Measurements from ENCODE around the gene PITPNC1. TPM values are rescaled to one million over a fixed set of nuclear protein-coding genes. Genes with fewer than 3 reads are reported as not detected.
"Not testable (repeated sequence)": the region's sequence is repeated elsewhere in the genome, so short reads cannot be mapped to it uniquely, and the experiment has no call there.

Gene PITPNC1
- total RNA-seq, 2 donors from 2014 or later = 26.2 to 33.7 TPM

DNA sequence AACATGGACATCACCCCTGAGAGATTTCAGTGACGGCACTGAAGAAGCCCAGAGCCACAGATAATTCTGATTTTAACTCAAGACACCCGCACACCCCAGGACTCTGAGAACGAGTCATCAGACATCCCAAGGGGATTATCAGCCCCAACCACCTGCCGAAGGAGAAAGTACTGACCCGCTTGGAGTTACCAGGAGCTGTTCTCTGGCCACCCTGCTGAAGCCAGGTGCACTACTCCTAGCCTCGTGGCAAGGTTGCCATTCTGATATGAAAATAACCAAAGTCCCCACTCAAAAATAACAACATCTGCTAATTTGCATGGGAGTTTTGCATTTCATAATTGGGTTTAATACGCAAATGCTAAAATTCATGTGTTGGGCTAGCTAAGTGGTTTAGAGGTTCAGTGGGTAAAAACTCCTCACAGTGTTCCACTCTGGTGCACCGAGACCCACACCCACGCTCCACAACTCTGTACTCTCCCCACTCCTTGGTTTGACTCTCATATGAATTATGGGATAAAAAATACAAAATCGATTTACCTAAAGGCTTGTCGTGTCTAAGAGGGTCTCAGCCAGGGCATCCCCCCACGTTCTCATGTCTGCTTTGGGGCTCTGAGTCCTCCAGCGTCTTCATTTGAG is 197.7 kb downstream of the PITPNC1 start:
- intact Hi-C loops (cut with DNase I) = loop anchor here in 1 of 2 donors (10.0 kb wide), 1 partner anchor 100 kb away; no protein-coding TSS in a partner anchor
- no peak for ATAC-seq
- DNase-seq = no peak

DNA sequence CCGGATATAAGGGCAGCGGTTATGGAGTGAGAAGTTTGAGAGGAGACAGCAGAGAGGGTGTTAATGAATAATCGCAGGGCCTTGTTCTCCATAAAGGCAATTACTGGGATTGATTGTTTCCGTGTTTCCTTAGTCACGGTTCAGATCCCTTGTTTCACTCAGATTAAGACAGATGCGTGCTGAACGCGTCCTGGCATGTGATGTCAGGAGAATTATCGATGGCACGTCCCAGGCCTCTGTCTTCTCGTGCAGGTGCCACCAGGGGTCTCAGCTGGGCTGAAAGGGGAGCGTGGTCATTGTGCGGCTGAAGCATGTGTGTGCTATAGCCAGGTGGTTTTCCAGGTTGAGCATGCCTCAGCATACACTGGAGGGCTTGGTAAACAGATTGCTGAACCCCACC is 198.2 kb downstream of the PITPNC1 start:
- DNase-seq (no peak), ATAC-seq (no peak)
- intact Hi-C loops (cut with DNase I) = loop anchor here in 1 of 2 donors (10.0 kb wide), 1 partner anchor 99 kb away; no protein-coding TSS in a partner anchor

DNA sequence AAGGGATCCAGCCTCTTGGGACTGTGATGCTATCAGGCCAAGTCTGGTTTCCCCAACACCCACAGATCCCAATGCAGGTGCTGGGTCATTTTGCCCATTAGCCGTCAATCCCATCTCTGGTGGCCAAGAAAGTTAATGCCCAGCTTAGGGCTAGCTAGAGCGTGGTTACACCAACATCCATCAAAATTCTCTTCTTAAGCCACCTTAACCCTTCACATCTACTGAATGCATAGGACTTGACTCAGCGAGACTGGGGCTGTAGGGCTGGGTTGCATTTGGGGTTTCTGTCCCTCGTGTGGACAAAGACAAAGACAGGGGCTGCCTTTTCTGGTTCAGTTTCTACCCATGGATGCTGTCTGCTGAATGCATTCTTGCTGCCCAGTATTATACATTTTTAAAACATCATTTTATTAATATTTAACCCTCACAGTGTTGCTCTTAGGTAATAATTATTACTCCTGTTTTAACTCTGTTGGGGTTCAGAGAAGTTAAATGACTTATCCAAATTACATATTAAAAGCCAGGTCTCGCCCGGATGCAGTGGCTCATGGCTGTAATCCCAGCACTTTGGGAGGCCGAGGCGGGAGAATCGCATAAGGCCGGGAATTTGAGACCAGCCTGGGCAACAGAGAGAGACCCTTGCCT is 199.5 kb downstream of the PITPNC1 start:
- DNase-seq = no peak
- no peak for ATAC-seq
- intact Hi-C loops (cut with DNase I) = loop anchor here in 1 of 2 donors (10.0 kb wide), 1 partner anchor 98 kb away; no protein-coding TSS in a partner anchor

DNA sequence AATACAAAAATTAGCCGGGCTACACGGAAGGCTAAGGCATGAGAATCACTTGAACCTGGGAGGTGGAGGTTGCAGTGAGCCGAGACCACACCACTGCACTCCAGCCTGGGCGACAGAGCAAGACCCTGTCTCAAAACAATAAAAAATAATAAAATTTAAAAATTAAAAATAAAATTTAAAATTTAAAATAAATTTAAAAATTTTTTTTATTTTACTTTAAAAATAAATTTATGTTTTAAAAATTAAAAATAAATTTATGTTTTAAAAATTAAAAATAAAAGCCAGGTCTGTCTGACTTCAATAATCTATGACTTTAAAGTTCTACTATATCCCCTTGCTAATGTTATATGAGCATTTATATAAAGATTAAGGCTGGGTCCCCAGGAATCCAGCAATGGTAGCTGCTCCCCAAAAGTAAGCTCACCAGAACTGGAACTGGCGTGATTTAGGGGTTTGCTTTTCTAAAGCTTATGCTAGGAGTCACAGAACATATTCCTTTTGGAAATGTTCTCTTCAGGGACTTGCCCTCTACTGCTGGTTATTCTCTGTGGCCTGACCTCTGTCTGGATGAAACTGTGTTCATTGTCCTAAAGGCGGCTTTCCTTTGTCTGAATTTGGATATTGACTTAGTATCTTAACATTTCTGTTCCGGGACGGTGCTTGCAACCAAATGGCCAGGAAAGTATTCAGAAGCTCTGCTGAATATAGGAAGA is 200.5 kb downstream of the PITPNC1 start:
- intact Hi-C loops (cut with DNase I) = loop anchor here in 1 of 2 donors (10.0 kb wide), 1 partner anchor 97 kb away; no protein-coding TSS in a partner anchor
- no peak for ATAC-seq
- no peak for DNase-seq

DNA sequence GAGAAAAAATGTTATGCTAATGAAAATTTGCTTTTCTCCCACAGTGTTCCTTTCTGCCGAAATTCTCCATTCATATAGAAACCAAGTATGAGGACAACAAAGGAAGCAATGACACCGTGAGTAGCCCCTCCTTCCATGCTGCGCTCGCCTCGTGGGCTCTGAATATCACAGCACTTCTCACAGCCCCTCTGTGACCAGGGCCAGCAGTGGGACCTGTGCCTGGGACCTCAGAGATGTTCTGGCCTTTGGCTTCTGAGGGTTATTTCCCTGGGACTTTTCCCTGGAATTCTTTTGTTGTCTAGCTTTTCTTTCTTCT is 201.0 kb downstream of the PITPNC1 start:
- DNase-seq (no peak), ATAC-seq (no peak)
- intact Hi-C loops (cut with DNase I) = loop anchor here in 1 of 2 donors (10.0 kb wide), 1 partner anchor 97 kb away; no protein-coding TSS in a partner anchor

DNA sequence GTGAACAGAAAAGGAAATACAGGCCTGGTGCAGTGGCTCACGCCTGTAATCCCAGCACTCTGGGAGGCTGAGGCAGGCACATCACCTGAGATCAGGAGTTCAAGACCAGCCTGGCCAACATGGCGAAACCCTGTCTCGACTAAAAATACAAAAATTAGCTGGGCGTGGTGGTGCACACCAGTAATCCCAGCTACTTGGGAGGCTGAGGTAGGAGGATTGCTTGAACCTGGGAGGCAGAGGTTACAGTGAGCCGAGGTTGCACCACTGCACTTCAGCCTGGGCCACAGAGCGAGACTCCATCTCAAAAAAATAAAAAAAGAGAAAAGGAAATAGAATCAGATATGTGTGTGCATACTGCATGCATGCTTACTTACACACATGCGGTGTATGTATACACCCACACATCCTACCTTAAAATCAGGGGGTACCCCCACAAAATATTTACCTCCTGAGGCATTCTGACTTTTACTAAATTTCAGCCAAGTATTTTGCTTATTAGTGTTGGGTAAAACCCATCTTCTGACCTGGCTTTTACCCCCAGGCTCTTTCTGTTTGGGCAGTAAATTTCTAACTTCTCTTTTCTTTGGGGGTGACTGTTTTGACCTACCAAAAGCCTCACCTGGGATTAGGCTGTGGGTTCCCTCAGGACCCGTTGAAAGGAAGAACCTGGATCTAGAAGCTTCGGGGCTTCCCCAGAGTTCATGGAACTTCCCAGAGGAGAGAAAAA is 201.8 kb downstream of the PITPNC1 start:
- intact Hi-C loops (cut with DNase I) = loop anchor here in 1 of 2 donors (10.0 kb wide), 1 partner anchor 96 kb away; no protein-coding TSS in a partner anchor
- not testable (repeated sequence) for DNase-seq, ATAC-seq

DNA sequence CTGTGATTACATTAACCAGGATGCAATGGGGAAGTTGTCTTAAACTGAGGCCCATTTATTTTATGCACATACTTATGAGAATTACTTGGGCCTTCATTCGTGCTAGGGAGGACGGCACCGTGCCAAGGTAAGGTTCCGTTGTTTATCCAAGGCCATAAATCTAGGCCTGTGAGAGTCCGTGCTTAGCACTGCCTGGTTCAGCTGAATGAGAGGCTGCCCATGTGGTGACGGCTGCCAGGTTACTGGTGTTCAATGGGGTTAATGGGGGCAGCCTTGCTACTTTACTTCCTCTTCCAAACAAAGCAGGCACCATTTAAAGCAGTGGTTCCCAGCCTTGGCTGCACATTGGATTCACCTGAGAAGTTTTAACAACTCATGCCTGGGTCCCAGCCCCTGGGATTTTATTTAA is 205.6 kb downstream of the PITPNC1 start:
- DNase-seq = no peak
- intact Hi-C loops (cut with DNase I) = no loop called here
- ATAC-seq = peak in 1 of 2 donors; percentile 76

DNA sequence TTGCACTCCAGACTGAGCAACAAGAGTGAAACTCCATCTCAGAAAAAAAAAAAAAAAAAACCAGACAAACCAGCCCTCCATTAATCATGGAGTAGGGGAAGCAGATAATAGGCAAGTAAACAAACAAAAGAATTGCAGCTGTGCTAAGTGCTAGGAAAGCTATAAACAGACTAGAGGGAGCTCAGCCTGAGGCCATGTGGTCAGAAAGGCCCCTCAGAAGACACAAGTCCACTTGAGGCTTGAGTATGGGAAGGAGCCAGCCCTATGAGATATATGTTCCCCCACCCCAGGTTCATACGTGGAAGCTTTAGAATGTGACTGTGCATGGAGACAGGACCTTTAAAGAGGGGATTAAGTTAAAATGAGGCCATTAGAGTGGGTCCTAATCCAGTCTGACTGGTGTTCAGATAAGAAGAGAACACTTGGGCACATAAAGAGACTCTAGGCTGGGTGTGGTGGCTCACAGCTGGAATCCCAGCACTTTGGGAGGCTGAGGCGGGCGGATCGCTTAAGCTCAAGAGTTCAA is 208.1 kb downstream of the PITPNC1 start:
- ATAC-seq = no peak
- intact Hi-C loops (cut with DNase I) = no loop called here
- DNase-seq = no peak

DNA sequence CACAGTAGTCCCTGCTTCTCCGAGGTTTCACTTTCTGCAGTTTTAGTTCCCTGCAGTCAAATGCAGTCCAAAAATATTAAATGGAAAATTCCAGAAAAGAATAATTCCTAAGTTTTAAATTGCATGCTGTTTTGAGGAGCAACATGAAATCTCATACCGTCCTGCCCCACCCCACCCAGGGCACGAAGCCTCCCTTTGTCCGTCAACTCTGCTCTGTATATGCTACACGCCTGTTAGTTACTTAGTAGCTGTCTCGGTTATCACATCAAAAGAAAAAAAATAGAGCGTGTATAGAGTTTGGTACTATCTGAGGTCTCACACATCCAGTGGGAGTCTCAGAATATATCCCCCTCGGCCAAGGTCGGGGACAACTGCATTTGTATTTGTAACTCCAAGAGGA is 211.2 kb downstream of the PITPNC1 start:
- DNase-seq = no peak
- peak in 1 of 2 donors; percentile 42 for ATAC-seq
- intact Hi-C loops (cut with DNase I) = no loop called here

DNA sequence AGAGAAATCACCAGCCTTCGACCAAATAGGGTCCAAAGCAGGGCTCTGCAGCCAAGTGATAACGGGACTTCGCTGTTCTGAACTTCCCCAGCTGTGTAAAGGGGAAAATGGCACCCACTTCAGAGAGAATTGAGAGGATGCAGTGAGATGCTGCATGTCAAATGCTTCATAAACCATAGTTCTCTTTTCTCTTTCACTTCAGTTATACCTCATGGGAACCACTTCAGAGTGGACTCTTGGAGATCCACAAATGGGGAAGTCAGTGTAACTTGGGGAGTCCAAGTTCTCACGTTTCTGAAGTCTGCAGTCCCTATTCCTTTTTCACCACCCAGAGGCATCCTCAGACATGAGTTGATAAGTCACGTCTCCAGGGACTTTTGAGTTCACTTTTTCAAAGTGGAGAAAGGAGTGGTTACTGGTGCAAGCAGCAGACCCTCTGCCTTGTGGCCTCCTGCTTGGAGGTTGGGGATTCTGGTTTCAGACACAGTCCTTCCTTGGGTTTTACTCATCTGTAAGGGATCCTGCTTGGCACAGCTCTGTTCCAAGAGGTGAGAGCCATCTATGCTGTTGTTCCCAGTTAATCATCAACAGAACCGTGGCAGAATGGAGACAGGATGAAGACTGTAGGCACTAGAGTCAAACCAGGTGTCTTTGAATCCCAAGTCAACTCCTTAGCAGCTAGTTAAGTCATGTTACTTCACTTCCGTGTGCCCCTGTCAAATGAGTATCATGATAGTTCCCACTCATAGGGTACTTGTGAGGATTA is 217.2 kb downstream of the PITPNC1 start:
- DNase-seq = no peak
- ATAC-seq = no peak
- intact Hi-C loops (cut with DNase I) = no loop called here

DNA sequence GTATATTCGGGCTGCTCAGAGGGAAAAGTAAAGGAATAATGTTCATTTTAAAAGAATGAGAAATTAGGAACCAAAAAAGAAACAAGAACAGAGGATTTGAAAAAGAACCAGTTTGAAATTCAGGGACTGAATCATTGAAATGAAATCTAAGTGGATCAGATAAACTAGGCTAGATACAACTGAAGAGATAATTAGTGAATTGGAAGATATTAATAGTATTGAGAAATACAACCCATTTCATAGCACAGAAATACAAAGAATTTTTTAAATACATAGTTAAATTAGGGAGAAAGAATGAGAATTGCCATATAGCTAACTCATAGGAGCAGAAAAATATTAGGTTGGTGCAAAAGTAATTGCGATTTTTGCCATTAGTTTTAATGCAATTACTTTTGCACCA is 223.3 kb downstream of the PITPNC1 start:
- DNase-seq (no peak), ATAC-seq (no peak)
- intact Hi-C loops (cut with DNase I) = loop anchor here (10.0 kb wide), 2 partner anchors 126 to 226 kb away; partner anchors contain the start of gene PITPNC1 (in 1 of the 2)

DNA sequence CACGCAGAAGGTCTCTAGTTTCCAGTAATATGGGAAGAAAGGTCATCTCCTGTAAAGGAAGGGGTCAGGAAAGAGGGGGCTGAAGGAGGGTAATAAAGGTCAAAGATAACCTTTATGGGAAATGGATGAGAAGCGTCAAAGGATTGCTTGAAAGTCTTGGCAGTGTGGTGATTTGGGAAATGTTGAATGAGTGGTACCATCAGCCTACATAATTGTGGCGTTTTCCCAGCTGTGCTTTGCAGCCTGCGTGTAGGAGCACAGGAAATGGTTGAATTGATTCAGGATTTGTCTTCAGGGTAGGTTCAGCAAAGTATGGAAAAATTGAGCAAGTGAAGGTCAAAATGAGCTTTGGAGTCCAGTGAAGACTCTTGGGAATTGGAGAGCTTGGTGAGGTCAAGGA is 224.8 kb downstream of the PITPNC1 start:
- no peak for ATAC-seq
- intact Hi-C loops (cut with DNase I) = loop anchor here (10.0 kb wide), 2 partner anchors 127 to 227 kb away; partner anchors contain the start of gene PITPNC1 (in 1 of the 2)

DNA sequence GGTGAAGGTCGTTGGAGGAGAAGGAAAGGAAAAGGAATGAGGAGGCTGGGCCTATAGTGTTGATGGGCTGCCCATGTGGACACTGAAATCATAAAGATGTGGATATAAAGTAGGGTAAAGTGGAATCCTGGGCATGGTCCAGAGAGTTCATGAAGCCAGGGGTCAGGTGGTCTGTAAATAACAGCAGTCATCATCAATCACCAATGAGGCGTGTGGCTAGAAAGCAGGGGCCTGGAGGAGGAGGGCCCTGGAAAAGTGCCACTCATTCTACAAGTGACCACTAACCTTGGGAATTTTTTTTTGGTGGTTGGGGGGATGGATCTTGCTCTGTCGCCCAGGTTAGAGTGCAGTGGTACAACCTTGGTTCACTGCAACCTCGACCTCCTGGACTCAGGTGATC is 225.4 kb downstream of the PITPNC1 start:
- DNase-seq (no peak), ATAC-seq (no peak)
- intact Hi-C loops (cut with DNase I) = loop anchor here (10.0 kb wide), 2 partner anchors 128 to 228 kb away; partner anchors contain the start of gene PITPNC1 (in 1 of the 2)

More for the DNA sequence above, 224.8 kb downstream of the PITPNC1 start:
- DNase-seq = no peak

DNA sequence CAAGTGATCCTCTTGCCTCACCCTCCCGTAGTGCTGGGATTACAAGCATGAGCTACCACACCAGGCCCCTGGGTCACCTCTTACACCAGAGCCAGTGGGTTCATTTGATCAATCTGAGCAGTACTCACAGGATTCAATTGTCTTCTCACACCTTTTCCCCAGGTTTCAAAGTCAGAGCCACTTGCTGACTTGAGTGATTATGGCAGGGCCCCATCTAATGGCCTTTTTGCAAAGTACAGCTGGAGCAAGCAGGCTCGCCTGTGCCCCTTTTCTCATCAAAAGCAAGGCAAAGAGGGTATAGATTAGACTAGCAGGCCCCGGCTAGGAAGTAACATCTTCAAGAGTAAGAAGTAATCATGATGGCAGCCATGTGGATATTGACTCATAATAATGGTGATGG is 225.9 kb downstream of the PITPNC1 start:
- peak; percentile 23 to 24 for ATAC-seq
- intact Hi-C loops (cut with DNase I) = loop anchor here (10.0 kb wide), 2 partner anchors 128 to 228 kb away; partner anchors contain the start of gene PITPNC1 (in 1 of the 2)
- no peak for DNase-seq

DNA sequence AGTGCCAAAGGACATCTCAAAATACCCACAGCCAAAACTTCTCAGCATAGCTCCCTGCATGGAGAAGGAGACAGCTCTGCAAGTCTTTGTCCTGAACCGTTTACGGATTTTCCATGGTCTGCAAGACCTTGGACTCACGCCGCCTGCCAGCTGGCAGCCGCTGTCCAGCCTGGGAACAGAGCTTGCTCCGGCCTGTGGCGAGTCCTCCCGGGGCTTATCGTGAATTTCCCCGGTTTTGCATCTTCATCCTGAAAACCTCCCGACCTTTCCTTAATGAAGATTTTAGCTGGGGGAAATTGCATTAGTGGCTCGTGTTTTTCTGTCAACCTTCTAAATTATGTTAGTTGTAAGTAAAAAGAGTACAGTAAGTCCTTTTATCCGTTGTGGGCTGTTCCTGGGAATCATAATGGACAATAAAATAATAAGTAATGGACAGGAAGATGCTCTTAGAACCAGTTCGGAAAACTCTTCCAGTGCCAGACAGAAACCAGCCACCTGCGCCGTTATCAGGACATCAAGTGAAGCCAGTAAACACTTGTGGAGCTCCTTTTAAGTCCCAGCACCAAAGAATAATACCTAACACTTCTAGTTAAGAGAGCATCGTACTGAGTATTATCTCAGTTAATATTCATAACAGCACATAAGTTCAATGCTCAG is 228.3 kb downstream of the PITPNC1 start:
- ATAC-seq (peak; percentile 81 to 83), DNase-seq (peak; percentile 84)
- intact Hi-C loops (cut with DNase I) = loop anchor here (10.0 kb wide), 2 partner anchors 131 to 231 kb away; partner anchors contain the start of gene PITPNC1 (in 1 of the 2)

DNA sequence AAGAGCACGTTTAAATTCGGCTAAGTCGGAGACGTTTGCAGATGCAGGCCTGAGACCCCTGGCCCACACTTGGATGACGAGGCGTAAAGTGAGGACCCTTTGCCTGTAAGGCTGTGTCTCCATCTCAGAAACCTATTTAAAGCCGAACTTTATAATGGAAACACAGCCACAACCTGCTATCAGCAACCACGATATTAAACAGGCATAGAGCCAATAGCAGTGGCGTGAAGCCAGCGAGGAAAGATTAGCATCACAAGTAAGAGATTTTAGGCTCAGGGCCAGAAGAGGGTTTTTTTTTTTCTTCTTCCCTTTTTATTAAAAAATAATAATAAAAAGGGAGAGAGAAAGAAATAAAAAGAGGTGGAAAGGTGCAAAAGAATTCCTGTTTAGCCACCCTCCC is 229.4 kb downstream of the PITPNC1 start:
- DNase-seq (peak; percentile 41), ATAC-seq (peak in 1 of 2 donors; percentile 11)
- intact Hi-C loops (cut with DNase I) = loop anchor here (10.0 kb wide), 2 partner anchors 132 to 232 kb away; partner anchors contain the start of gene PITPNC1 (in 1 of the 2)
